Loucy (cell line): ENCODE data around the gene CENPS.

Source experiments
- CTCF ChIP-seq: fragments of 200-600 bp; sonication (generic); conservative IDR thresholded peaks from 2 replicates; pipeline ENCODE4 v1.5.1; 2014; ENCODE audit warnings: mild to moderate bottlenecking, antibody characterized with exemption, low read length
- EZH2phosphoT487 ChIP-seq: fragments of 200-600 bp; IDR thresholded peaks from 2 replicates; pipeline ENCODE4 v1.6.1; 2018; ENCODE audit warnings: antibody characterized with exemption, mild to moderate bottlenecking, moderate library complexity, borderline replicate concordance

GRCh38 chr1:10473145-10473765 is 43.0 kb downstream of the CENPS start:
- no peak for TF ChIP-seq CTCF
- TF ChIP-seq EZH2phosphoT487: no peak
